ENCODE data around the gene TPSB2. TPM values are rescaled to one million over a fixed set of nuclear protein-coding genes. Genes with fewer than 3 reads are reported as not detected.

TPSB2 gene
- total RNA-seq, 1 donor from 2014 or later, result not detected

DNA sequence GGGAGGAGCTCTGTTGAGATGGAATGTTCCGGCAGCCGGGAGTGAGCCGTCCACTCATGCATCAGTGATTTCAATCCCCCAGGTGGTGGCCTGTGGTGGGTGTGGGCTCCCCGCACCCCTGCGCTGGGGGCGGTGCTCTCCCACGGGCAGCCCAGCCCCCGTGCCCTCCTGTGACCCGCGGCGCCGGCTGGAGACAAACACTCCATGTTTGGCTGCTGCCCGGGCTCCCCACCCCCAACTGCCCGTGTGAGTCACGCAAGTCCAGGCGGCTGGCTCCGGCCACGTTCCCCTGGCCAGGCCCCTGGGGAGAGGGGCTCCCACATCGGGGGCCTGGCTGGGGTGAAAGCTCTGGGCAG lies 47.7 kb downstream of the TPSB2 start:
- no peaks in the 10 kb centered on the region for H3K27me3 Mint-ChIP-seq
- DNase-seq, result no peak
- TF ChIP-seq, protein P1, sequence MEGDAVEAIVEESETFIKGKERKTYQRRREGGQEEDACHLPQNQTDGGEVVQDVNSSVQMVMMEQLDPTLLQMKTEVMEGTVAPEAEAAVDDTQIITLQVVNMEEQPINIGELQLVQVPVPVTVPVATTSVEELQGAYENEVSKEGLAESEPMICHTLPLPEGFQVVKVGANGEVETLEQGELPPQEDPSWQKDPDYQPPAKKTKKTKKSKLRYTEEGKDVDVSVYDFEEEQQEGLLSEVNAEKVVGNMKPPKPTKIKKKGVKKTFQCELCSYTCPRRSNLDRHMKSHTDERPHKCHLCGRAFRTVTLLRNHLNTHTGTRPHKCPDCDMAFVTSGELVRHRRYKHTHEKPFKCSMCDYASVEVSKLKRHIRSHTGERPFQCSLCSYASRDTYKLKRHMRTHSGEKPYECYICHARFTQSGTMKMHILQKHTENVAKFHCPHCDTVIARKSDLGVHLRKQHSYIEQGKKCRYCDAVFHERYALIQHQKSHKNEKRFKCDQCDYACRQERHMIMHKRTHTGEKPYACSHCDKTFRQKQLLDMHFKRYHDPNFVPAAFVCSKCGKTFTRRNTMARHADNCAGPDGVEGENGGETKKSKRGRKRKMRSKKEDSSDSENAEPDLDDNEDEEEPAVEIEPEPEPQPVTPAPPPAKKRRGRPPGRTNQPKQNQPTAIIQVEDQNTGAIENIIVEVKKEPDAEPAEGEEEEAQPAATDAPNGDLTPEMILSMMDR (IDR thresholded peaks at IDR 0.05), result no peak
- no peaks in the 10 kb centered on the region for H3K9me3 Mint-ChIP-seq
- no peak overlapping the region for H3K4me3 Mint-ChIP-seq
- ATAC-seq (ENCODE audit: low read depth), result no peak
- H3K36me3 Mint-ChIP-seq (ENCODE audit: low read depth), result no peaks in the 10 kb centered on the region
- POLR2A ChIA-PET, result no interaction called here
- H3K27ac Mint-ChIP-seq, result no peak overlapping the region
- H3K4me1 Mint-ChIP-seq, result no peaks in the 10 kb centered on the region
- intact Hi-C loops (cut with micrococcal nuclease), result no loop called here
- CTCF ChIA-PET, result no interaction called here

DNA sequence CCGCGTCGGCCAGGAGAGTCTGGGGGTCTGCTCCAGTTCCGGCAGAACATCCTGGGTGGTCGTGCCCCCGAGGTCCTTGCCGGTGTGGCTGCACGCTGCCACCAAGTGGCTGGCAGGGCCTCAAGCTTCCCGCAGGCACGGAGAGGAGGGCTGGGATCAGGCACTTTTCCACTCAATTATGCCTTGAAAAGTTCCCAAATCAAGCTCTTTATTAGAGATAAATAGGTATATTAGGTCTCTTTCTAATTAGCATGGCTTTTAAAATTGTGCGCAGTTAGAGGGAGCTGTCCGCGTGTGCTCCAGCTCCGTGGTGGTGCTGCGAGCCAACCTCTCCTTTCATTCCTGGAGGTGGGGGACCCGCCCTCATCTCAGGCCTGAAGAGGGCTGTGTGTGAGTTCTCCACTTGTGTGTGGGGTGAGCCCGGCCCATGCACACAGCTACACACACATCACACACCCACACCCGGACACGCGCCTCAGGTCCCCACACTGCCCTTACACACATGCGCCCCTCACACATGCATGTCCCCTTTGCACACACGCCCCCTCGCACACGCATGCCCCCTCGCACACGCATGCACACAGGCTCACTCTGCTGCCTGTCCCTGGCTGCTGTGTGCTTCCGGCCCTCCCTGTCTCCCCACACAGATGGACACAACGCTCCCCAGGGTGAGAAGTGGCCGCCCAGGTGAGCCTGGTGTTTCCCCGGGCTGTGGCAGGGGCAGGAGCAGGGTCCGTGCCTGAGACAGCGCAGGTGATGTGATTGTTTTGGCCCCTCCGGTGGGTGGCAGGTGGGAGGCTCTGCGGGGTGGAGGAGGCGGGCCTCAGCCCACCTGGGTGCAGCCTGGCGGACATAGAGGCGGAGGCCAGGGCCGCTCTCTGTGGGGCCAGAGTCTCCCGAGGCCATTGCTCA lies 48.3 kb downstream of the TPSB2 start:
- ATAC-seq (ENCODE audit: low read depth) (no peak), DNase-seq (no peak)
- Mint-ChIP-seq H3K4me3 (no peak overlapping the region), H3K4me1 (no peaks in the 10 kb centered on the region), H3K27me3 (no peaks in the 10 kb centered on the region), H3K9me3 (no peaks in the 10 kb centered on the region), H3K27ac (no peak overlapping the region), H3K36me3 (ENCODE audit: low read depth) (no peaks in the 10 kb centered on the region)
- ChIA-PET CTCF (no interaction called here), POLR2A (no interaction called here)
- intact Hi-C loops (cut with micrococcal nuclease), result no loop called here
- TF ChIP-seq, protein P1 (IDR thresholded peaks at IDR 0.05), result no peak

DNA sequence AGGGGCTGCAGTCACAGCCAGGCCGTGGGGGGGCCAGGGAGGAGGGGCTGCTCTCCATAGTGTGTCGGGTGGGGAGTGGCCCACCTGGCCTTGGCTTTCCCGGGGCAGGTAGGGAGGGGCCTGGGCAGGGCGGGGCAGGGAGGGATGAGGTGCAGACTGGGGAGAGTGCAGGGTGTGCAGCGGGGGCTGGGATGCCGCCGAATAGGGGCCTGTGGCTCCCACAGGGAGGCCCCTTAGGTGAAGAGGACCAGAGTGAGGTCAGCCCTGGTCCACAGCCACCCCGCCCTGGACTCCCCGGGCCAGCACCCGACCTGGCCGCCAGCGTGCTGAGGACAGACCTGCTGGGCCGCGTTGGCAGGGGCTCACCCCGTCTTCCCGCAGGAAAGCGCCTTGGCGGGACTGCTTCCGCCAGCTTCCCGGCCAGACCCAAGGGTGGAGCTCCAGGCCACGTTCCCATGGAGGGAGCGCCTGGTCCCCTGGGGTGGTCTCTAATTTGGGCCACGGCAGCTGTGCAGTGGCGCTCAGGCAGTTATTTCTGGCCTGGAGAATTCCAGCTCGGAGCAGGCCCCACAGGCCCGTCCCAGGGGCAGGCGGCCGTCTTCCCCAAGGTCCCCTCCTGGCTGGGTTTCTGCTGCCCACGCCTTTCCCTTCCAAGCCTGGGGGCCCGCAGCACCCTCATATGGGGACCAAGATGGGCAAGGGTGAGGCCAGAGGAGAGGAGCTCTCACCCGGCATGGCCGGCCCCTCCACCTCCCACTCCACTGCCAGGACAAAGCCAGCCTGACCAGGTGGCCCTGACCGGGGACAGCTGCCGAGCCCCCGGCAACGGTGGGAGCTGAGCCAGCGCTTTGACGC lies 49.2 kb downstream of the TPSB2 start:
- no peak for ATAC-seq (ENCODE audit: low read depth)
- CTCF ChIA-PET, result no interaction called here
- intact Hi-C loops (cut with micrococcal nuclease), result no loop called here
- no peak overlapping the region for H3K4me3 Mint-ChIP-seq
- no peak overlapping the region for H3K27ac Mint-ChIP-seq
- H3K36me3 Mint-ChIP-seq (ENCODE audit: low read depth), result no peaks in the 10 kb centered on the region
- no peaks in the 10 kb centered on the region for H3K9me3 Mint-ChIP-seq
- POLR2A ChIA-PET, result no interaction called here
- H3K4me1 Mint-ChIP-seq, result no peaks in the 10 kb centered on the region
- TF ChIP-seq, protein P1 (IDR thresholded peaks at IDR 0.05), result no peak
- H3K27me3 Mint-ChIP-seq, result no peaks in the 10 kb centered on the region
- DNase-seq, result no peak

Other genes starting within 250 kb of the TPSB2 start
- 0.18 and 0.27 TPM in 2 replicates for gene SOX8, start 248.4 kb downstream of the TPSB2 start, total RNA-seq
- gene SSTR5, start 157.4 kb downstream of the TPSB2 start, total RNA-seq, result not detected in 2 replicates
- gene C1QTNF8, start 133.9 kb downstream of the TPSB2 start, total RNA-seq, result not detected in 2 replicates
- gene CACNA1H, start 77.1 kb downstream of the TPSB2 start, total RNA-seq, result 0.02 TPM in 1 of 2 replicates, not detected in the other
- not detected in 2 replicates for gene TPSG1, start 4.9 kb downstream of the TPSB2 start, total RNA-seq
- gene TPSAB1, start 10.5 kb upstream of the TPSB2 start, total RNA-seq, result not detected in 2 replicates
- not detected in 2 replicates for gene TPSD1, start 25.9 kb upstream of the TPSB2 start, total RNA-seq
- gene UBE2I, start 79.5 kb upstream of the TPSB2 start, total RNA-seq, result 220 and 240 TPM in 2 replicates
- 6.5 and 8.5 TPM in 2 replicates for gene BAIAP3, start 103.5 kb upstream of the TPSB2 start, total RNA-seq
- 45.3 and 49.0 TPM in 2 replicates for gene TSR3, start 121.7 kb upstream of the TPSB2 start, total RNA-seq
- 36.3 and 40.2 TPM in 2 replicates for gene GNPTG, start 121.7 kb upstream of the TPSB2 start, total RNA-seq
- gene UNKL, start 184.5 kb upstream of the TPSB2 start, total RNA-seq, result 42.1 and 70.7 TPM in 2 replicates
- 15.4 and 18.2 TPM in 2 replicates for gene UQCC4, start 190.6 kb upstream of the TPSB2 start, total RNA-seq
- 0.24 and 0.33 TPM in 2 replicates for gene PERCC1, start 200.9 kb upstream of the TPSB2 start, total RNA-seq
- gene CCDC154, start 214.4 kb upstream of the TPSB2 start, total RNA-seq, result 5.1 and 6.7 TPM in 2 replicates
- 127 and 144 TPM in 2 replicates for gene CLCN7, start 244.8 kb upstream of the TPSB2 start, total RNA-seq

Data from activated B cell treated with CpG ODN at 0.5 μM for 24 hours (primary cell).